ENCODE data around the gene DGCR2.

DNA sequence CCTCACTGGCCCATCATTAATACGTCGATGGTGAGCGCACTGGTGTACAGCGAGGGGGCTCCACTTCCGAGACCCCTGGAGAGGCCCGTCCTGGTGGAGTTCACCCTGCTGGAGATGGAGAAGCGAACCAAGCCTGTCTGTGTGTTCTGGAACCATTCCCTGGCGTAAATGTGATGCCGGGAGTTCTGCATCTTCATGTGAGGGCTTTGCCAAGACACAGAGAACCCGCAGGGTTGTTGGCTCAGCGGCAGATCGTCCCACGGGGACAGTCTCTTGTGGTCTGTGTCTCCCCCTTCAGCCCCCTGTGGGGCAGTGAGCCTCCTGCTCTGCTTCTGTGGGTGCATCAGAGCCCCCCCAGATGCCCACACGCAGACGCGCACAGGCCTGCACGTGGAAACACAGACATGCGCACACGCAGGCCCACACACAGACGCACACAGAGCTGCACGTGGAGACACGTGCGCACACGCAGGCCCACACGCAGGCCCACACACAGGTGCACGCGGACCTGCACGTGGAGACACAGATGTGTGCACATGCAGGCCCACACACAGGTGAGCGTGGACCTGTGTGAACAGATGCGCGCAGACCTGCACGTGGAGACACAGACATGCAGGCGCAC lies 130.3 kb downstream of the DGCR2 start:
- no peak for TF ChIP-seq EZH2phosphoT487 (IDR thresholded peaks at IDR 0.05; ENCODE audit: insufficient read depth, low read depth)
- TF ChIP-seq EZH2 (IDR thresholded peaks at IDR 0.05; ENCODE audit: insufficient read depth, poor library complexity, severe bottlenecking), result no peak

All from GM23248 (cell line).